PC-9 (cell line): ENCODE measurements around the gene ZNF565.

Experiments used
- CTCF ChIP-seq: fragments of 200-600 bp; sonication (generic); conservative IDR thresholded peaks from 2 replicates; pipeline ENCODE4 v1.6.1; 2017; ENCODE audit warnings: mixed run types, antibody characterized with exemption, mild to moderate bottlenecking, moderate library complexity
- EZH2 ChIP-seq: fragments of 200-600 bp; sonication (generic); IDR thresholded peaks from 2 replicates; pipeline ENCODE4 v1.8.0; 2017; ENCODE audit warnings: antibody characterized with exemption, low read depth

GRCh38 chr19:36169084-36169760 lies 45.2 kb downstream of the ZNF565 start:
- TF ChIP-seq CTCF = no peak
- TF ChIP-seq EZH2 = no peak
